ENCODE data around the gene PTPRCAP. TPM values are rescaled to one million over a fixed set of nuclear protein-coding genes. Genes with fewer than 3 reads are reported as not detected.

The PTPRCAP gene
- total and polyA plus RNA-seq, 4 donors, result 2.9 to 6.2 (median 4.5) TPM

DNA sequence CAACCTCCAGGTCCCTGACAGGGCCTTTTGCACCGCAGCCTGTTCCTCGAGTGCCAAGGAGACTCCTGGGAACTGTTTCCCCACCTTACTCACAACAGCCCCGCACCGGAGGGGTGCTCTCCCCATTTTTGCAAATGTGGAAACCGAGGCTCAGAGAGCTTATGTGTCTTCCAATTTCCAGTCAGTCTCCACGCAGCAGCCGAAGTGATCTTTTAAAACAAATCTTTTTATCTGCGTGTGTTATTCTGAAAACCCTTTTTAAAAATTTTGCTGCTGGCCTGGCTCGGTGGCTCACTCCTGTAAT lies 32.0 kb upstream of the PTPRCAP start:
- Histone ChIP-seq H3K27me3 (ENCODE audit: control insufficient read depth in 4 of 4, insufficient read depth in 4 of 4, low read length in 3 of 4) (no peaks in the 10 kb centered on the region), H3K4me3 (ENCODE audit: low read depth in 1 of 3, low read length in 3 of 3) (peak overlapping the region; percentile 72 to 91 (median 80)), H3K9ac (ENCODE audit: low read depth in 1 of 2, low read length in 2 of 2) (peak overlapping the region; percentile 60 to 88), H3K9me3 (ENCODE audit: control insufficient read depth in 4 of 4, low read length in 3 of 4) (no peaks in the 10 kb centered on the region), H3K36me3 (ENCODE audit: control insufficient read depth in 4 of 4, insufficient read depth in 3 of 4, low read depth in 1 of 4, low read length in 3 of 4) (no peaks in the 10 kb centered on the region), H3K27ac (ENCODE audit: low read depth in 1 of 2, low read length in 2 of 2) (peak overlapping the region; percentile 86), H3K4me1 (ENCODE audit: control insufficient read depth in 4 of 4, insufficient read depth in 4 of 4, low read length in 3 of 4) (peaks cover 15 to 40% (median 29%) of the 10 kb centered on the region in 4 donors)
- DNase-seq (ENCODE audit: low spot score), result no peak
- TF ChIP-seq SP1 (IDR thresholded peaks at IDR 0.05), result no peak
- no peak for TF ChIP-seq FOXA2 (IDR thresholded peaks at IDR 0.05)
- TF ChIP-seq, protein P1, sequence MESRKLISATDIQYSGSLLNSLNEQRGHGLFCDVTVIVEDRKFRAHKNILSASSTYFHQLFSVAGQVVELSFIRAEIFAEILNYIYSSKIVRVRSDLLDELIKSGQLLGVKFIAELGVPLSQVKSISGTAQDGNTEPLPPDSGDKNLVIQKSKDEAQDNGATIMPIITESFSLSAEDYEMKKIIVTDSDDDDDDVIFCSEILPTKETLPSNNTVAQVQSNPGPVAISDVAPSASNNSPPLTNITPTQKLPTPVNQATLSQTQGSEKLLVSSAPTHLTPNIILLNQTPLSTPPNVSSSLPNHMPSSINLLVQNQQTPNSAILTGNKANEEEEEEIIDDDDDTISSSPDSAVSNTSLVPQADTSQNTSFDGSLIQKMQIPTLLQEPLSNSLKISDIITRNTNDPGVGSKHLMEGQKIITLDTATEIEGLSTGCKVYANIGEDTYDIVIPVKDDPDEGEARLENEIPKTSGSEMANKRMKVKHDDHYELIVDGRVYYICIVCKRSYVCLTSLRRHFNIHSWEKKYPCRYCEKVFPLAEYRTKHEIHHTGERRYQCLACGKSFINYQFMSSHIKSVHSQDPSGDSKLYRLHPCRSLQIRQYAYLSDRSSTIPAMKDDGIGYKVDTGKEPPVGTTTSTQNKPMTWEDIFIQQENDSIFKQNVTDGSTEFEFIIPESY (IDR thresholded peaks at IDR 0.05), result no peak
- TF ChIP-seq FOXA1 (IDR thresholded peaks at IDR 0.05), result no peak
- TF ChIP-seq HNF4G (IDR thresholded peaks at IDR 0.05), result no peak
- TF ChIP-seq HNF4A (conservative IDR thresholded peaks at IDR 0.05), result no peak
- TF ChIP-seq, protein P2, sequence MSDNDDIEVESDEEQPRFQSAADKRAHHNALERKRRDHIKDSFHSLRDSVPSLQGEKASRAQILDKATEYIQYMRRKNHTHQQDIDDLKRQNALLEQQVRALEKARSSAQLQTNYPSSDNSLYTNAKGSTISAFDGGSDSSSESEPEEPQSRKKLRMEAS (IDR thresholded peaks at IDR 0.05), result no peak
- TF ChIP-seq NR2F2 (IDR thresholded peaks at IDR 0.05), result no peak
- TF ChIP-seq RXRA (IDR thresholded peaks at IDR 0.05), result no peak
- no peak for TF ChIP-seq YY1 (IDR thresholded peaks at IDR 0.05)
- TF ChIP-seq, protein P3, sequence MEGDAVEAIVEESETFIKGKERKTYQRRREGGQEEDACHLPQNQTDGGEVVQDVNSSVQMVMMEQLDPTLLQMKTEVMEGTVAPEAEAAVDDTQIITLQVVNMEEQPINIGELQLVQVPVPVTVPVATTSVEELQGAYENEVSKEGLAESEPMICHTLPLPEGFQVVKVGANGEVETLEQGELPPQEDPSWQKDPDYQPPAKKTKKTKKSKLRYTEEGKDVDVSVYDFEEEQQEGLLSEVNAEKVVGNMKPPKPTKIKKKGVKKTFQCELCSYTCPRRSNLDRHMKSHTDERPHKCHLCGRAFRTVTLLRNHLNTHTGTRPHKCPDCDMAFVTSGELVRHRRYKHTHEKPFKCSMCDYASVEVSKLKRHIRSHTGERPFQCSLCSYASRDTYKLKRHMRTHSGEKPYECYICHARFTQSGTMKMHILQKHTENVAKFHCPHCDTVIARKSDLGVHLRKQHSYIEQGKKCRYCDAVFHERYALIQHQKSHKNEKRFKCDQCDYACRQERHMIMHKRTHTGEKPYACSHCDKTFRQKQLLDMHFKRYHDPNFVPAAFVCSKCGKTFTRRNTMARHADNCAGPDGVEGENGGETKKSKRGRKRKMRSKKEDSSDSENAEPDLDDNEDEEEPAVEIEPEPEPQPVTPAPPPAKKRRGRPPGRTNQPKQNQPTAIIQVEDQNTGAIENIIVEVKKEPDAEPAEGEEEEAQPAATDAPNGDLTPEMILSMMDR (IDR thresholded peaks at IDR 0.05; ENCODE audit: low read depth, low read length, missing input control), result no peak
- no peak for TF ChIP-seq RAD21 (IDR thresholded peaks at IDR 0.05)
- no peak for TF ChIP-seq GABPA (IDR thresholded peaks at IDR 0.05 in 1 of 2, conservative IDR thresholded peaks at IDR 0.05 in 1 of 2)
- TF ChIP-seq, protein P4, sequence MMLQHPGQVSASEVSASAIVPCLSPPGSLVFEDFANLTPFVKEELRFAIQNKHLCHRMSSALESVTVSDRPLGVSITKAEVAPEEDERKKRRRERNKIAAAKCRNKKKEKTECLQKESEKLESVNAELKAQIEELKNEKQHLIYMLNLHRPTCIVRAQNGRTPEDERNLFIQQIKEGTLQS (IDR thresholded peaks at IDR 0.05), result no peak
- no peak for TF ChIP-seq EGR1 (IDR thresholded peaks at IDR 0.05; ENCODE audit: low read depth in 2 of 2)
- TF ChIP-seq, protein P5, sequence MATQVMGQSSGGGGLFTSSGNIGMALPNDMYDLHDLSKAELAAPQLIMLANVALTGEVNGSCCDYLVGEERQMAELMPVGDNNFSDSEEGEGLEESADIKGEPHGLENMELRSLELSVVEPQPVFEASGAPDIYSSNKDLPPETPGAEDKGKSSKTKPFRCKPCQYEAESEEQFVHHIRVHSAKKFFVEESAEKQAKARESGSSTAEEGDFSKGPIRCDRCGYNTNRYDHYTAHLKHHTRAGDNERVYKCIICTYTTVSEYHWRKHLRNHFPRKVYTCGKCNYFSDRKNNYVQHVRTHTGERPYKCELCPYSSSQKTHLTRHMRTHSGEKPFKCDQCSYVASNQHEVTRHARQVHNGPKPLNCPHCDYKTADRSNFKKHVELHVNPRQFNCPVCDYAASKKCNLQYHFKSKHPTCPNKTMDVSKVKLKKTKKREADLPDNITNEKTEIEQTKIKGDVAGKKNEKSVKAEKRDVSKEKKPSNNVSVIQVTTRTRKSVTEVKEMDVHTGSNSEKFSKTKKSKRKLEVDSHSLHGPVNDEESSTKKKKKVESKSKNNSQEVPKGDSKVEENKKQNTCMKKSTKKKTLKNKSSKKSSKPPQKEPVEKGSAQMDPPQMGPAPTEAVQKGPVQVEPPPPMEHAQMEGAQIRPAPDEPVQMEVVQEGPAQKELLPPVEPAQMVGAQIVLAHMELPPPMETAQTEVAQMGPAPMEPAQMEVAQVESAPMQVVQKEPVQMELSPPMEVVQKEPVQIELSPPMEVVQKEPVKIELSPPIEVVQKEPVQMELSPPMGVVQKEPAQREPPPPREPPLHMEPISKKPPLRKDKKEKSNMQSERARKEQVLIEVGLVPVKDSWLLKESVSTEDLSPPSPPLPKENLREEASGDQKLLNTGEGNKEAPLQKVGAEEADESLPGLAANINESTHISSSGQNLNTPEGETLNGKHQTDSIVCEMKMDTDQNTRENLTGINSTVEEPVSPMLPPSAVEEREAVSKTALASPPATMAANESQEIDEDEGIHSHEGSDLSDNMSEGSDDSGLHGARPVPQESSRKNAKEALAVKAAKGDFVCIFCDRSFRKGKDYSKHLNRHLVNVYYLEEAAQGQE (IDR thresholded peaks at IDR 0.05), result no peak
- TF ChIP-seq JUND (IDR thresholded peaks at IDR 0.05), result no peak
- WGBS, result 22% methylated on average over 9 of the region's 9 CpGs

Measured in liver (tissue), 9 donors.